Mesenchymal stem cell (in vitro differentiated cells and primary cell): ENCODE measurements around the gene PARD3.

Source experiments
- DNase-seq: peaks from one replicate; pipeline ENCODE4 v3.0.0-alpha.2; 2013
- H2AFZ ChIP-seq: one replicate; pipeline ENCODE4 v1.6.1; 2013; ENCODE audit warnings: low read depth, mild to moderate bottlenecking, control low read depth, inconsistent platforms, low read length, moderate library complexity
- H2AK5ac ChIP-seq: 2 replicates; pipeline ENCODE4 v1.6.1; 2013; ENCODE audit warnings: low read length, moderate library complexity, mild to moderate bottlenecking, inconsistent platforms; ENCODE audit not compliant: severe bottlenecking
- H2BK120ac ChIP-seq: one replicate; pipeline ENCODE4 v1.6.1; 2013; ENCODE audit warnings: low read depth, mild to moderate bottlenecking, inconsistent platforms, low read length, moderate library complexity
- H2BK12ac ChIP-seq, 2 experiments: one replicate each; pipeline ENCODE4 v1.6.1; 2013; ENCODE audit warnings: inconsistent platforms in 2 of 2, low read length in 2 of 2, mild to moderate bottlenecking in 2 of 2, moderate library complexity in 2 of 2, control low read depth in 1 of 2
- H2BK15ac ChIP-seq: one replicate; pipeline ENCODE4 v1.6.1; 2013; ENCODE audit warnings: mild to moderate bottlenecking, low read depth, inconsistent platforms; ENCODE audit not compliant: poor library complexity, severe bottlenecking
- H2BK5ac ChIP-seq: 2 replicates; pipeline ENCODE4 v1.6.1; 2013; ENCODE audit warnings: low read depth, mild to moderate bottlenecking, low read length, control low read depth, inconsistent platforms; ENCODE audit not compliant: poor library complexity, severe bottlenecking
- H3K14ac ChIP-seq, 2 experiments: one replicate each; pipeline ENCODE4 v1.6.1; 2013; ENCODE audit warnings: inconsistent platforms in 2 of 2, low read length in 2 of 2, control low read depth in 1 of 2, mild to moderate bottlenecking in 1 of 2, moderate library complexity in 1 of 2
- H3K18ac ChIP-seq, 2 experiments: one replicate each; pipeline ENCODE4 v1.6.1; 2013; ENCODE audit warnings: inconsistent platforms in 2 of 2, low read length in 2 of 2, control low read depth in 1 of 2, low read depth in 1 of 2, mild to moderate bottlenecking in 1 of 2
- H3K23ac ChIP-seq, 2 experiments: one replicate each; pipeline ENCODE4 v1.6.1; 2013; ENCODE audit warnings: inconsistent platforms in 2 of 2, low read length in 2 of 2, mild to moderate bottlenecking in 2 of 2, moderate library complexity in 2 of 2, control low read depth in 1 of 2
- H3K27ac ChIP-seq: 2 replicates; pipeline ENCODE4 v1.5.1; 2013; ENCODE audit warnings: mild to moderate bottlenecking, moderate library complexity, low read length, control low read depth, inconsistent platforms; ENCODE audit not compliant: poor library complexity, severe bottlenecking
- H3K27me3 ChIP-seq, 2 experiments: 2 replicates each; pipeline versions ENCODE4 v1.6.1 to v1.7.0; 2013; ENCODE audit warnings: low read length in 2 of 2, mild to moderate bottlenecking in 2 of 2, moderate library complexity in 2 of 2, control low read depth in 1 of 2, inconsistent platforms in 1 of 2; ENCODE audit not compliant: control insufficient read depth in 1 of 2, insufficient read depth in 1 of 2
- H3K36me3 ChIP-seq, 2 experiments: 2 replicates each; pipeline versions ENCODE4 v1.6.1 to v1.7.0; 2013; ENCODE audit warnings: low read length in 2 of 2, control low read depth in 1 of 2, inconsistent platforms in 1 of 2, low read depth in 1 of 2, mild to moderate bottlenecking in 1 of 2; ENCODE audit not compliant: insufficient read depth in 2 of 2, control insufficient read depth in 1 of 2
- H3K4ac ChIP-seq, 2 experiments: one replicate each; pipeline ENCODE4 v1.6.1; 2013; ENCODE audit warnings: inconsistent platforms in 2 of 2, low read length in 2 of 2, mild to moderate bottlenecking in 2 of 2, moderate library complexity in 2 of 2, control low read depth in 1 of 2, low read depth in 1 of 2
- H3K4me1 ChIP-seq: 2 replicates; pipeline ENCODE4 v1.6.1; 2013; ENCODE audit warnings: low read depth, low read length, control low read depth; ENCODE audit not compliant: control insufficient read depth, insufficient read depth
- H3K4me2 ChIP-seq: 2 replicates; pipeline ENCODE4 v1.6.1; 2013; ENCODE audit warnings: low read length, mild to moderate bottlenecking, inconsistent platforms; ENCODE audit not compliant: poor library complexity, severe bottlenecking
- H3K4me3 ChIP-seq, 2 experiments: 2 replicates each; pipeline versions ENCODE4 v1.5.1 to v1.7.0; 2013; ENCODE audit warnings: low read length in 2 of 2, mild to moderate bottlenecking in 2 of 2, control low read depth in 1 of 2, low read depth in 1 of 2; ENCODE audit not compliant: insufficient read depth in 1 of 2
- H3K79me1 ChIP-seq: replicated peaks from 2 replicates; pipeline ENCODE4 v1.6.1; 2013; ENCODE audit warnings: mild to moderate bottlenecking, control low read depth, low read length, inconsistent platforms; ENCODE audit not compliant: poor library complexity, severe bottlenecking
- H3K9ac ChIP-seq: 2 replicates; pipeline ENCODE4 v1.7.0; 2013; ENCODE audit warnings: mild to moderate bottlenecking, low read length, moderate library complexity
- H3K9me3 ChIP-seq: 2 replicates; pipeline ENCODE4 v1.7.0; 2013; ENCODE audit warnings: mild to moderate bottlenecking, low read length; ENCODE audit not compliant: control insufficient read depth
- H4K8ac ChIP-seq: one replicate; pipeline ENCODE4 v1.6.1; 2013; ENCODE audit warnings: inconsistent platforms, mild to moderate bottlenecking, low read length, moderate library complexity
- H4K91ac ChIP-seq: one replicate; pipeline ENCODE4 v1.6.1; 2013; ENCODE audit warnings: mild to moderate bottlenecking, low read length, inconsistent platforms
- WGBS: methylation state at CpG from one replicate; pipeline ENCODE4 v1.1.7; 2013; ENCODE audit warnings: mixed read lengths; 5-methylcytosine and 5-hydroxymethylcytosine counted together

PARD3 gene

GRCh38 chr10:34607894-34608293 is 207.2 kb downstream of the PARD3 start:
- H3K27ac ChIP-seq: no peak overlapping the region
- no peaks in the 10 kb centered on the region for H3K9me3 ChIP-seq
- no peak overlapping the region for H3K9ac ChIP-seq
- no peak overlapping the region for H4K8ac ChIP-seq
- no peak overlapping the region for H3K23ac ChIP-seq
- H4K91ac ChIP-seq: no peak overlapping the region
- no peak for DNase-seq
- H3K36me3 ChIP-seq: no peaks in the 10 kb centered on the region
- peaks cover 20% of the 10 kb centered on the region for H3K79me1 ChIP-seq
- H3K18ac ChIP-seq: no peak overlapping the region
- H3K4ac ChIP-seq: no peak overlapping the region
- no peaks in the 10 kb centered on the region for H3K27me3 ChIP-seq
- no peak overlapping the region for H3K4me2 ChIP-seq
- no peak overlapping the region for H3K4me3 ChIP-seq
- H2BK12ac ChIP-seq: no peak overlapping the region
- no peak overlapping the region for H2AFZ ChIP-seq
- peak overlapping the region in 1 of 2 experiments; percentile 65 for H3K14ac ChIP-seq
- no peak overlapping the region for H2AK5ac ChIP-seq
- WGBS: 70% methylated on average over 3 of the region's 3 CpGs
- H2BK120ac ChIP-seq: no peak overlapping the region
- no peak overlapping the region for H2BK15ac ChIP-seq
- no peak overlapping the region for H2BK5ac ChIP-seq
- peaks cover 2% of the 10 kb centered on the region for H3K4me1 ChIP-seq

DNA sequence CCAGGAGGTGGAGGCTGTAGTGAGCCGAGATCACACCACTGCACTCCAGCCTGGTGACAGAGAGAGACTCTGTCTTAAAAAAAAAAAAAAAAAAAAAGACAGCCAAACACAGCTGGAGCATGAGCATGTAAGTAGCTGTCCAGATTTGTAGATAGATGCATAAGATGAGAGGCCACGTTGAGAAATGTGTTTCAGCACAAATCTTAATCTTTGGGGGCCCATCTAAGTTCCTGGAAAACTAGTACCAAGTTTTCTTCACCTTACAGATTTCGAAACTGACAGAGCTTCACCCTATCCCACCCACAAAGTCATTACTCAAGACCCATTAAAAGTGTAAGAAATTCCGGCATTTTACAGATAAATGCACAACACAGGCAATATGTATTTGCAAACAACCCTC is 208.2 kb downstream of the PARD3 start:
- 83% methylated on average over 3 of the region's 4 CpGs for WGBS
- Histone ChIP-seq H3K23ac (no peak overlapping the region), H2AK5ac (no peak overlapping the region), H3K18ac (no peak overlapping the region), H2BK12ac (no peak overlapping the region), H3K79me1 (peaks cover 18% of the 10 kb centered on the region), H3K4ac (no peak overlapping the region), H3K9me3 (no peaks in the 10 kb centered on the region), H3K4me1 (peaks cover 2% of the 10 kb centered on the region), H4K91ac (no peak overlapping the region), H2AFZ (no peak overlapping the region), H3K27ac (no peak overlapping the region), H4K8ac (no peak overlapping the region), H2BK15ac (no peak overlapping the region), H2BK120ac (no peak overlapping the region), H3K4me3 (no peak overlapping the region), H3K14ac (no peak overlapping the region), H3K36me3 (no peaks in the 10 kb centered on the region), H3K9ac (no peak overlapping the region), H2BK5ac (no peak overlapping the region), H3K4me2 (no peak overlapping the region), H3K27me3 (no peaks in the 10 kb centered on the region)
- DNase-seq: no peak

DNA sequence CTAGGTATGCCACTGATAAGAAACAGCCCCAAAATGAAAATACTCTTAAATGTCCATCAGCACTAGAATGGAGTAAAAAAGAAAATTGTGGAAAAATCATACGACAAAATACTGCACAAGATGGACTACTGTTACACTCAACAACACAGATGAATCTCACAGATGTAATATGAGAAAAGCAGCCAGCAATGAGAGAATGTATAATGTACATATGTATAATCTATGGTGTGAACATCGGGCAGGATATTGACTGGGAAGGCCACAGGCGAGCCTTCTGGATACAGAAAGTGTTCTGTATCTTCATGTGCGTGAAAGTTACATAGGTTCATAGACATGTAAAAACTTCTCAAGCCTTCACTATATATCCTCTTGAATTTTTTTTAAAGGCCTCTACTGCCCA is 212.6 kb downstream of the PARD3 start:
- H3K9me3 ChIP-seq: no peaks in the 10 kb centered on the region
- H2AFZ ChIP-seq: no peak overlapping the region
- no peak overlapping the region for H2BK15ac ChIP-seq
- no peak overlapping the region for H3K14ac ChIP-seq
- no peak overlapping the region for H3K23ac ChIP-seq
- no peak overlapping the region for H3K4me2 ChIP-seq
- no peak overlapping the region for H2BK5ac ChIP-seq
- H3K36me3 ChIP-seq: peaks cover 0 to 4% of the 10 kb centered on the region in 2 experiments
- no peak overlapping the region for H3K4ac ChIP-seq
- H2AK5ac ChIP-seq: no peak overlapping the region
- no peak overlapping the region for H3K4me3 ChIP-seq
- no peak overlapping the region for H2BK12ac ChIP-seq
- peaks cover 16% of the 10 kb centered on the region for H3K79me1 ChIP-seq
- H4K8ac ChIP-seq: no peak overlapping the region
- 95% methylated on average over 3 of the region's 4 CpGs for WGBS
- DNase-seq: no peak
- H3K18ac ChIP-seq: no peak overlapping the region
- no peak overlapping the region for H3K9ac ChIP-seq
- no peak overlapping the region for H2BK120ac ChIP-seq
- no peak overlapping the region for H4K91ac ChIP-seq
- no peak overlapping the region for H3K27ac ChIP-seq
- no peaks in the 10 kb centered on the region for H3K27me3 ChIP-seq
- peaks cover 8% of the 10 kb centered on the region for H3K4me1 ChIP-seq

- Histone ChIP-seq H3K27ac (no peak overlapping the region), H3K36me3 (peaks cover 0 to 4% of the 10 kb centered on the region in 2 experiments), H3K4me3 (no peak overlapping the region), H3K4me1 (peaks cover 10% of the 10 kb centered on the region), H2BK12ac (no peak overlapping the region), H3K18ac (no peak overlapping the region), H2AFZ (no peak overlapping the region), H3K23ac (no peak overlapping the region), H3K79me1 (peaks cover 18% of the 10 kb centered on the region), H4K8ac (no peak overlapping the region), H3K9me3 (no peaks in the 10 kb centered on the region), H3K4ac (no peak overlapping the region), H3K9ac (no peak overlapping the region), H2BK15ac (no peak overlapping the region), H2AK5ac (no peak overlapping the region), H4K91ac (no peak overlapping the region), H3K27me3 (no peaks in the 10 kb centered on the region), H2BK120ac (no peak overlapping the region), H2BK5ac (no peak overlapping the region), H3K4me2 (no peak overlapping the region), H3K14ac (no peak overlapping the region)
- 67% methylated on average over 1 of the region's 4 CpGs for WGBS
- no peak for DNase-seq
Measured at GRCh38 chr10:34601691-34602090, 213.4 kb downstream of the PARD3 start.
